ENCODE measurements around the gene PHF5A. TPM values are rescaled to one million over a fixed set of nuclear protein-coding genes. Genes with fewer than 3 reads are reported as not detected.

Gene PHF5A
- total RNA-seq, 1 experiment from 2014 or later: 80.4 TPM

DNA sequence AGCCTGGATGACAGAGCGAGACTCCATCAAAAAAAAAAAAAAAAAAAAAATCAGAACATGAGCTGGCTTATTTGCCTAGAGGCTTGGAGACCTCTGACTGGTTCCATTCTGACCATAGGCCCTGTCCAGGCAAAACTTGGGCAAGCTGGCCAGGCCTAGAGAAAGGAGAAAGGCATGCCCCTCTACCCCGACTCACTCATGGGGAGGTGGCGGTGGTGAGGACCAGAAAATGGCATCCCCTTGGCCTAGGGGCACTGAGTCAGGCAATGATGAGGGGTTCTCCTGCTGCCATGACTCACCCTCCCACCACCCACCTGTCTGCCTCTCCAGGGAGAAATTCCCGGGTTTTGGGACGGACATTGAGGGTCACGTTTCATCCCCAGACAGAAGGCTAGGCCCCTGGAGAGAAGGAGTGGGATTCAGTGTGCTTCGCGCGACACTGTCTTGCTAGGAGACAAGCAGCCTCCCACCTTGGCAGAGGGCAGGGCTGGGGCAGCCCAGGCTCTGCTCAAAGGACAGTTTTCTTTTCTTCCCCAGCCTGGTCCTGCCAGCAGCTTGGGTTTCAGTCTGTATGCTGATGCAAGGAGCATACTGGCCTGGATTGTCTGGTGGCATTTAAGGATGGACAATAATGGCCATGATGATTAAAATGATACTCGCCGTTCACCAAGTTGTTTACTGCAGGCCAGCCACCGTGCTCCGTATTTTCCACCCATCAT, 39.1 kb downstream of the PHF5A start:
- ChIA-PET POLR2A (ENCODE audit: unreplicated experiment) (no interaction called here), CTCF (no interaction called here)
- Histone ChIP-seq H3K9me2 (replicated peaks; ENCODE audit: low read length) (no peaks in the 10 kb centered on the region), H3K4me1 (ENCODE audit: insufficient read depth, low read length) (no peaks in the 10 kb centered on the region), H4K20me1 (ENCODE audit: low read length) (no peaks in the 10 kb centered on the region), H3F3A (ENCODE audit: low read length, unreplicated experiment) (no peaks in the 10 kb centered on the region), H3K4me3 (ENCODE audit: low read length) (no peak overlapping the region), H3K79me2 (ENCODE audit: low read length) (no peaks in the 10 kb centered on the region), H3K27ac (ENCODE audit: low read length) (no peak overlapping the region), H3K9ac (ENCODE audit: low read length) (no peak overlapping the region), H3K27me3 (ENCODE audit: low read length) (no peaks in the 10 kb centered on the region), H2AFZ (ENCODE audit: low read length) (no peak overlapping the region), H3K4me2 (ENCODE audit: low read length) (no peak overlapping the region), H3K36me3 (ENCODE audit: low read depth, low read length) (no peaks in the 10 kb centered on the region), H3K9me3 (ENCODE audit: low read length) (no peaks in the 10 kb centered on the region)
- no peak for DNase-seq
- BruUV-seq (replicated peaks): no TSS peak
- TF ChIP-seq, protein P1, sequence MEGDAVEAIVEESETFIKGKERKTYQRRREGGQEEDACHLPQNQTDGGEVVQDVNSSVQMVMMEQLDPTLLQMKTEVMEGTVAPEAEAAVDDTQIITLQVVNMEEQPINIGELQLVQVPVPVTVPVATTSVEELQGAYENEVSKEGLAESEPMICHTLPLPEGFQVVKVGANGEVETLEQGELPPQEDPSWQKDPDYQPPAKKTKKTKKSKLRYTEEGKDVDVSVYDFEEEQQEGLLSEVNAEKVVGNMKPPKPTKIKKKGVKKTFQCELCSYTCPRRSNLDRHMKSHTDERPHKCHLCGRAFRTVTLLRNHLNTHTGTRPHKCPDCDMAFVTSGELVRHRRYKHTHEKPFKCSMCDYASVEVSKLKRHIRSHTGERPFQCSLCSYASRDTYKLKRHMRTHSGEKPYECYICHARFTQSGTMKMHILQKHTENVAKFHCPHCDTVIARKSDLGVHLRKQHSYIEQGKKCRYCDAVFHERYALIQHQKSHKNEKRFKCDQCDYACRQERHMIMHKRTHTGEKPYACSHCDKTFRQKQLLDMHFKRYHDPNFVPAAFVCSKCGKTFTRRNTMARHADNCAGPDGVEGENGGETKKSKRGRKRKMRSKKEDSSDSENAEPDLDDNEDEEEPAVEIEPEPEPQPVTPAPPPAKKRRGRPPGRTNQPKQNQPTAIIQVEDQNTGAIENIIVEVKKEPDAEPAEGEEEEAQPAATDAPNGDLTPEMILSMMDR (conservative IDR thresholded peaks at IDR 0.05; ENCODE audit: low read depth, low read length): no peak
- TF ChIP-seq EZH2phosphoT487 (IDR thresholded peaks at IDR 0.05; ENCODE audit: borderline replicate concordance, low read length): no peak
- no peak for TF ChIP-seq EZH2 (IDR thresholded peaks at IDR 0.05; ENCODE audit: low read length, unreplicated experiment)
- intact Hi-C loops (cut with micrococcal nuclease): no loop called here
- no peak for ATAC-seq

GRCh38 chr22:41425660-41426365, 42.7 kb downstream of the PHF5A start:
- no peaks in the 10 kb centered on the region for H4K20me1 ChIP-seq (ENCODE audit: low read length)
- no peaks in the 10 kb centered on the region for H3K9me2 ChIP-seq (replicated peaks; ENCODE audit: low read length)
- no peaks in the 10 kb centered on the region for H3K9me3 ChIP-seq (ENCODE audit: low read length)
- H3F3A ChIP-seq (ENCODE audit: low read length, unreplicated experiment): no peaks in the 10 kb centered on the region
- no peak overlapping the region for H3K4me3 ChIP-seq (ENCODE audit: low read length)
- TF ChIP-seq, protein P1 (conservative IDR thresholded peaks at IDR 0.05; ENCODE audit: low read depth, low read length): no peak
- no peak for TF ChIP-seq EZH2 (IDR thresholded peaks at IDR 0.05; ENCODE audit: low read length, unreplicated experiment)
- no peak for TF ChIP-seq EZH2phosphoT487 (IDR thresholded peaks at IDR 0.05; ENCODE audit: borderline replicate concordance, low read length)
- ChIA-PET POLR2A (ENCODE audit: unreplicated experiment) (no interaction called here), CTCF (no interaction called here)
- BruUV-seq (replicated peaks): no TSS peak
- H3K4me1 ChIP-seq (ENCODE audit: insufficient read depth, low read length): no peaks in the 10 kb centered on the region
- no peak overlapping the region for H3K9ac ChIP-seq (ENCODE audit: low read length)
- no peak overlapping the region for H3K27ac ChIP-seq (ENCODE audit: low read length)
- no peaks in the 10 kb centered on the region for H3K79me2 ChIP-seq (ENCODE audit: low read length)
- peak; percentile 59 for ATAC-seq
- no peak overlapping the region for H3K4me2 ChIP-seq (ENCODE audit: low read length)
- H3K27me3 ChIP-seq (ENCODE audit: low read length): no peaks in the 10 kb centered on the region
- H2AFZ ChIP-seq (ENCODE audit: low read length): no peak overlapping the region
- no peak for DNase-seq
- intact Hi-C loops (cut with micrococcal nuclease): no loop called here
- no peaks in the 10 kb centered on the region for H3K36me3 ChIP-seq (ENCODE audit: low read depth, low read length)

DNA sequence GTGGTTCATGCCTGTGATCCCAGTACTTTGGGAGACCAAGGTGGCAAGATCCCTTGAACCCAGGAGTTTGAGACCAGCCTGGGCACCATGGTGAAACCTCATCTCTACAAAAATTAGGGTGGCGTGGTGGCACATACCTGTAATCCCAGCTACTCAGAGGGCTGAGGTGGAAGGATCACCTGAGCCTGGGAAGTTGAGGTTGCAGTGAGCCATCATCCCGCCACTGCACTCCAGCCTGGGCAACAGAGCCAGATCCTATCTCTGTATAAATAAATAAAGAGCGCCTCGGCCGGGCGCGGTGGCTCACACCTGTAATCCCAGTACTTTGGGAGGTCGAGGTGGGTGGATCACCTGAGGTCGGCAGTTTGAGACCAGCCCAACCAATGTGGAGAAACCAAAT, 49.8 kb downstream of the PHF5A start:
- Histone ChIP-seq H3K9ac (ENCODE audit: low read length) (no peak overlapping the region), H3K79me2 (ENCODE audit: low read length) (peaks cover 8% of the 10 kb centered on the region), H3K27ac (ENCODE audit: low read length) (no peak overlapping the region), H3K4me3 (ENCODE audit: low read length) (no peak overlapping the region), H2AFZ (ENCODE audit: low read length) (no peak overlapping the region), H3K9me2 (replicated peaks; ENCODE audit: low read length) (no peaks in the 10 kb centered on the region), H4K20me1 (ENCODE audit: low read length) (no peaks in the 10 kb centered on the region), H3K4me1 (ENCODE audit: insufficient read depth, low read length) (peaks cover 13% of the 10 kb centered on the region), H3K27me3 (ENCODE audit: low read length) (no peaks in the 10 kb centered on the region), H3F3A (ENCODE audit: low read length, unreplicated experiment) (no peaks in the 10 kb centered on the region), H3K9me3 (ENCODE audit: low read length) (no peaks in the 10 kb centered on the region), H3K36me3 (ENCODE audit: low read depth, low read length) (no peaks in the 10 kb centered on the region), H3K4me2 (ENCODE audit: low read length) (no peak overlapping the region)
- ATAC-seq (no peak), DNase-seq (no peak)
- TF ChIP-seq, protein P1 (conservative IDR thresholded peaks at IDR 0.05; ENCODE audit: low read depth, low read length): no peak
- TF ChIP-seq EZH2phosphoT487 (IDR thresholded peaks at IDR 0.05; ENCODE audit: borderline replicate concordance, low read length): no peak
- TF ChIP-seq EZH2 (IDR thresholded peaks at IDR 0.05; ENCODE audit: low read length, unreplicated experiment): no peak
- POLR2A ChIA-PET (ENCODE audit: unreplicated experiment): no interaction called here
- BruUV-seq (replicated peaks): no TSS peak
- CTCF ChIA-PET: no interaction called here
- intact Hi-C loops (cut with micrococcal nuclease): no loop called here
